Astrocyte (in vitro differentiated cells and primary cell): ENCODE measurements around the gene APLP2. TPM values are rescaled to one million over a fixed set of nuclear protein-coding genes. Genes with fewer than 3 reads are reported as not detected.

Experiments used
- DNase-seq: peaks from one replicate; pipeline ENCODE4 v3.0.0-alpha.2; 2010; ENCODE audit warnings: low read depth
- FAIRE-seq: peaks from 2 replicates; lab custom pipeline; 2011; peaks lifted over from hg19 to GRCh38; lab: Jason Lieb, UNC
- H2AFZ ChIP-seq: 2 replicates; pipeline ENCODE4 v1.6.0; 2012; ENCODE audit warnings: low read depth, low read length, inconsistent platforms
- H3K27ac ChIP-seq: 2 replicates; pipeline ENCODE4 v1.5.1; 2011; ENCODE audit warnings: low read depth, low read length, inconsistent platforms
- H3K27me3 ChIP-seq: 2 replicates; pipeline ENCODE4 v1.6.0; 2011; ENCODE audit warnings: low read length, inconsistent platforms; ENCODE audit not compliant: insufficient read depth
- H3K36me3 ChIP-seq: 2 replicates; pipeline ENCODE4 v1.5.1; 2011; ENCODE audit warnings: low read length, inconsistent platforms; ENCODE audit not compliant: insufficient read depth
- H3K4me1 ChIP-seq: 2 replicates; pipeline ENCODE4 v1.5.1; 2011; ENCODE audit warnings: low read length, inconsistent platforms; ENCODE audit not compliant: insufficient read depth
- H3K4me2 ChIP-seq: 2 replicates; pipeline ENCODE4 v1.6.0; 2012; ENCODE audit warnings: low read length, inconsistent platforms
- H3K4me3 ChIP-seq: 2 replicates; pipeline ENCODE4 v1.5.1; 2011; ENCODE audit warnings: low read depth, mild to moderate bottlenecking, low read length, inconsistent platforms; ENCODE audit not compliant: insufficient read depth
- H3K79me2 ChIP-seq: 2 replicates; pipeline ENCODE4 v1.6.0; 2012; ENCODE audit warnings: mild to moderate bottlenecking, low read length, inconsistent platforms; ENCODE audit not compliant: insufficient read depth
- H3K9ac ChIP-seq: 2 replicates; pipeline ENCODE4 v1.6.0; 2012; ENCODE audit warnings: mild to moderate bottlenecking, low read length, inconsistent platforms
- H3K9me3 ChIP-seq: 2 replicates; pipeline ENCODE4 v1.5.1; 2012; ENCODE audit warnings: low read depth, mild to moderate bottlenecking, low read length, inconsistent platforms; ENCODE audit not compliant: insufficient read depth
- H4K20me1 ChIP-seq: 2 replicates; pipeline ENCODE4 v1.6.0; 2012; ENCODE audit warnings: low read length, inconsistent platforms; ENCODE audit not compliant: insufficient read depth
- H3K27ac Mint-ChIP-seq: one replicate; pipeline ENCODE4 v1.8.0; 2021; ENCODE audit warnings: mild to moderate bottlenecking, mixed read lengths; ENCODE audit not compliant: unreplicated experiment
- H3K27me3 Mint-ChIP-seq: one replicate; pipeline ENCODE4 v1.8.0; 2021; ENCODE audit warnings: low read depth, mixed read lengths; ENCODE audit not compliant: unreplicated experiment
- H3K36me3 Mint-ChIP-seq: one replicate; pipeline ENCODE4 v1.8.0; 2021; ENCODE audit warnings: low read depth, mixed read lengths; ENCODE audit not compliant: unreplicated experiment
- H3K4me1 Mint-ChIP-seq: one replicate; pipeline ENCODE4 v1.8.0; 2021; ENCODE audit warnings: low read depth, mixed read lengths; ENCODE audit not compliant: unreplicated experiment
- H3K4me3 Mint-ChIP-seq: one replicate; pipeline ENCODE4 v1.8.0; 2021; ENCODE audit warnings: mild to moderate bottlenecking, moderate library complexity, mixed read lengths; ENCODE audit not compliant: unreplicated experiment
- H3K9me3 Mint-ChIP-seq: one replicate; pipeline ENCODE4 v1.8.0; 2021; ENCODE audit warnings: mild to moderate bottlenecking, mixed read lengths; ENCODE audit not compliant: unreplicated experiment
- CTCF ChIP-seq: IDR thresholded peaks from 2 replicates; pipeline ENCODE4 v1.5.1; 2011; ENCODE audit warnings: low read depth, mild to moderate bottlenecking, inconsistent platforms, low read length, moderate library complexity; ENCODE audit not compliant: insufficient read depth
- EZH2 ChIP-seq: IDR thresholded peaks from 2 replicates; pipeline ENCODE4 v1.6.1; 2012; ENCODE audit warnings: mild to moderate bottlenecking, low read length, inconsistent platforms; ENCODE audit not compliant: insufficient read depth
- total RNA-seq: library from RNA; stranded (reverse); gene quantifications from 2 replicates; pipeline ENCODE4 v1.2.1, GENCODE V29; 2021

APLP2 gene
- total RNA-seq, 1 donor from 2014 or later = 849 TPM

GRCh38 chr11:130146796-130147195 lies 77.1 kb downstream of the APLP2 start:
- peak overlapping the region; percentile 19 for H3K27ac Mint-ChIP-seq
- no peaks in the 10 kb centered on the region for H3K27me3 Mint-ChIP-seq
- H3K4me3 Mint-ChIP-seq = no peak overlapping the region
- H3K27ac ChIP-seq = no peak overlapping the region
- H3K4me1 ChIP-seq = peaks cover 2% of the 10 kb centered on the region
- H4K20me1 ChIP-seq = peaks cover 22% of the 10 kb centered on the region
- DNase-seq = no peak
- peaks cover 6% of the 10 kb centered on the region for H3K36me3 ChIP-seq
- H3K27me3 ChIP-seq = no peaks in the 10 kb centered on the region
- no peaks in the 10 kb centered on the region for H3K9me3 ChIP-seq
- peaks cover 26% of the 10 kb centered on the region for H3K36me3 Mint-ChIP-seq
- TF ChIP-seq EZH2 = no peak
- TF ChIP-seq CTCF = no peak
- FAIRE-seq = no peak
- no peak overlapping the region for H3K9ac ChIP-seq
- H3K9me3 Mint-ChIP-seq = no peaks in the 10 kb centered on the region
- H3K4me2 ChIP-seq = no peak overlapping the region
- peaks cover 12% of the 10 kb centered on the region for H3K4me1 Mint-ChIP-seq
- no peak overlapping the region for H2AFZ ChIP-seq
- H3K79me2 ChIP-seq = no peaks in the 10 kb centered on the region
- no peak overlapping the region for H3K4me3 ChIP-seq

GRCh38 chr11:130148796-130149326 lies 79.2 kb downstream of the APLP2 start:
- Histone ChIP-seq H4K20me1 (peaks cover 15% of the 10 kb centered on the region), H3K27ac (no peak overlapping the region), H3K9me3 (no peaks in the 10 kb centered on the region), H3K4me2 (no peak overlapping the region), H3K4me1 (no peaks in the 10 kb centered on the region), H3K27me3 (no peaks in the 10 kb centered on the region), H3K9ac (no peak overlapping the region), H3K79me2 (no peaks in the 10 kb centered on the region), H3K4me3 (no peak overlapping the region), H2AFZ (no peak overlapping the region), H3K36me3 (peaks cover 6% of the 10 kb centered on the region)
- Mint-ChIP-seq H3K27ac (no peak overlapping the region), H3K9me3 (no peaks in the 10 kb centered on the region), H3K27me3 (no peaks in the 10 kb centered on the region), H3K36me3 (peaks cover 27% of the 10 kb centered on the region), H3K4me3 (no peak overlapping the region), H3K4me1 (peaks cover 12% of the 10 kb centered on the region)
- DNase-seq = no peak
- TF ChIP-seq EZH2 (no peak), CTCF (no peak)
- FAIRE-seq = no peak

DNA sequence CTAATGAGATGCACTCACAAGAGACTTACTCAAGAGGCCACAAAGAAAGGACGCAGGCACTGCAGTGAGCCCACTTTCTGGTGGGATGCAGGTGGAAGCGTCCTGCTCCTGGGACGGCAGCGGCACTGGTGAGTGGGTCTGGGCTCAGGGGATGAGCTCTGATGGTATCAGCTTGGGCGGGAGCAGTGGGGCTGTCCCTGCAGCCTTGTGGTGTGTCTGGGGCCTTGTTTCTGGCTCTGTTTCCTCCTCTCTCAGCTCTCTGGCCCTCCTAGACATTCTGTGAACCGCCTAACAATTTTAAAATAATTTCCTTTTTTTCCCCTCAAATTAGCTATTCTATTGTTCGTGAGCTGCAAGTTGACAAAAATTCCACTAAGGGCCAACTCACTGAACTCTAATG lies 81.1 kb downstream of the APLP2 start:
- Mint-ChIP-seq H3K4me1 (peaks cover 8% of the 10 kb centered on the region), H3K27me3 (no peaks in the 10 kb centered on the region), H3K36me3 (peaks cover 22% of the 10 kb centered on the region), H3K27ac (no peak overlapping the region), H3K4me3 (no peak overlapping the region), H3K9me3 (no peaks in the 10 kb centered on the region)
- Histone ChIP-seq H3K9me3 (no peaks in the 10 kb centered on the region), H3K4me3 (no peak overlapping the region), H3K4me2 (no peak overlapping the region), H3K27me3 (no peaks in the 10 kb centered on the region), H3K4me1 (no peaks in the 10 kb centered on the region), H3K9ac (no peak overlapping the region), H3K79me2 (no peaks in the 10 kb centered on the region), H3K27ac (no peak overlapping the region), H3K36me3 (no peaks in the 10 kb centered on the region), H4K20me1 (peaks cover 9% of the 10 kb centered on the region), H2AFZ (no peak overlapping the region)
- no peak for TF ChIP-seq EZH2
- FAIRE-seq (no peak), DNase-seq (no peak)
